ENCODE results near the gene PTRHD1.

DNA sequence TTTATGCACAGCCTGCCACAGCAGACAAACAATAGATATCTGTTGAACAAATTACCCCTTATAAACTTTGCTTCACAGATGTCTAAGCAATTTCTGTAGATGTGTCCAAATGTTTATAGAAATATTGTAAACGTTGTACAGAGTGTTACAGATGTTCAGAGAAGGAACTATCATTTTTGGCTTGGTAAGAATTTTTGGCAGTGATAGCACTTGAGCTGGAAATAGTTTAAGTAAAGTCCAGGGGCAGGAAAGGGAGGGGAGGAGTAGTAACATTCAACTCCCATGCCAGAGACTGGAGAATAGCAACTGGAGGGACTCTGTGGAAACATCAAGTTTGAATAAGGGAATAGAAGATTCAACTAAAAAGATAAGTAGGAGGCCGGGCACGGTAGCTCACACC lies 4.4 kb downstream of the PTRHD1 start:
- TF ChIP-seq, protein P1, sequence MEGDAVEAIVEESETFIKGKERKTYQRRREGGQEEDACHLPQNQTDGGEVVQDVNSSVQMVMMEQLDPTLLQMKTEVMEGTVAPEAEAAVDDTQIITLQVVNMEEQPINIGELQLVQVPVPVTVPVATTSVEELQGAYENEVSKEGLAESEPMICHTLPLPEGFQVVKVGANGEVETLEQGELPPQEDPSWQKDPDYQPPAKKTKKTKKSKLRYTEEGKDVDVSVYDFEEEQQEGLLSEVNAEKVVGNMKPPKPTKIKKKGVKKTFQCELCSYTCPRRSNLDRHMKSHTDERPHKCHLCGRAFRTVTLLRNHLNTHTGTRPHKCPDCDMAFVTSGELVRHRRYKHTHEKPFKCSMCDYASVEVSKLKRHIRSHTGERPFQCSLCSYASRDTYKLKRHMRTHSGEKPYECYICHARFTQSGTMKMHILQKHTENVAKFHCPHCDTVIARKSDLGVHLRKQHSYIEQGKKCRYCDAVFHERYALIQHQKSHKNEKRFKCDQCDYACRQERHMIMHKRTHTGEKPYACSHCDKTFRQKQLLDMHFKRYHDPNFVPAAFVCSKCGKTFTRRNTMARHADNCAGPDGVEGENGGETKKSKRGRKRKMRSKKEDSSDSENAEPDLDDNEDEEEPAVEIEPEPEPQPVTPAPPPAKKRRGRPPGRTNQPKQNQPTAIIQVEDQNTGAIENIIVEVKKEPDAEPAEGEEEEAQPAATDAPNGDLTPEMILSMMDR (IDR thresholded peaks at IDR 0.05): no peak
- no peak for TF ChIP-seq POLR2A (IDR thresholded peaks at IDR 0.05)

All from esophagus squamous epithelium (tissue), 4 donors.